Measurements from ENCODE around the gene PNPLA3. TPM values are rescaled to one million over a fixed set of nuclear protein-coding genes. Genes with fewer than 3 reads are reported as not detected.

Gene PNPLA3
- total RNA-seq, 2 donors from 2014 or later = 0.14 to 0.28 TPM

GRCh38 chr22:43885786-43886185, 37.8 kb upstream of the PNPLA3 start:
- no peak overlapping the region for H3K27ac ChIP-seq
- DNase-seq (ENCODE audit: low spot score) = no peak

DNA sequence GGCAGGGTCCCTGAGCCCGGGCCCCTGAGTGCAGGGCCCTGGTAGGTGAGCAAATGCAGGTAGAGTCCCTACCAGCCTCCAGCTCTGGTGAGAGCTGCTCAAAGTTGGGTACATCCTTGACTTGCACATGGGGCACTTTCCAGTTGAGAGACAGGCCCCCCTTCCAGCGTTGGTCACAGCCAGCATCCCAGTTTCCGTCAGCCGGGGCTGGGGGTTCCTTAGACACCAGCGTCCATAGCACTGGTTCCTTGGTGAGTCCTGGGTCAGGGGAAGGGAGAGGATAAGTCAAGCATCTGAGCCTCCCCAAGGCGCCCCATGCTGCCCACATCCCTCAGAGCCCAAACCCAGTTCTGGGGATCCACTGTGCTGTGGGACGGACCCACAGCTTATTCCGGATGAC, 37.4 kb upstream of the PNPLA3 start:
- intact Hi-C loops (cut with DNase I) = loop anchor here (10.0 kb wide), 1 partner anchor 501 kb away; no protein-coding TSS in a partner anchor
- TF ChIP-seq POLR2A (IDR thresholded peaks at IDR 0.05) = no peak
- TF ChIP-seq, protein P1, sequence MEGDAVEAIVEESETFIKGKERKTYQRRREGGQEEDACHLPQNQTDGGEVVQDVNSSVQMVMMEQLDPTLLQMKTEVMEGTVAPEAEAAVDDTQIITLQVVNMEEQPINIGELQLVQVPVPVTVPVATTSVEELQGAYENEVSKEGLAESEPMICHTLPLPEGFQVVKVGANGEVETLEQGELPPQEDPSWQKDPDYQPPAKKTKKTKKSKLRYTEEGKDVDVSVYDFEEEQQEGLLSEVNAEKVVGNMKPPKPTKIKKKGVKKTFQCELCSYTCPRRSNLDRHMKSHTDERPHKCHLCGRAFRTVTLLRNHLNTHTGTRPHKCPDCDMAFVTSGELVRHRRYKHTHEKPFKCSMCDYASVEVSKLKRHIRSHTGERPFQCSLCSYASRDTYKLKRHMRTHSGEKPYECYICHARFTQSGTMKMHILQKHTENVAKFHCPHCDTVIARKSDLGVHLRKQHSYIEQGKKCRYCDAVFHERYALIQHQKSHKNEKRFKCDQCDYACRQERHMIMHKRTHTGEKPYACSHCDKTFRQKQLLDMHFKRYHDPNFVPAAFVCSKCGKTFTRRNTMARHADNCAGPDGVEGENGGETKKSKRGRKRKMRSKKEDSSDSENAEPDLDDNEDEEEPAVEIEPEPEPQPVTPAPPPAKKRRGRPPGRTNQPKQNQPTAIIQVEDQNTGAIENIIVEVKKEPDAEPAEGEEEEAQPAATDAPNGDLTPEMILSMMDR (IDR thresholded peaks at IDR 0.05) = no peak
- TF ChIP-seq POLR2AphosphoS5 (IDR thresholded peaks at IDR 0.05) = no peak
- no peaks in the 10 kb centered on the region for H3K36me3 ChIP-seq
- 75% methylated on average over 8 of the region's 8 CpGs for WGBS
- no peaks in the 10 kb centered on the region for H3K4me1 ChIP-seq (replicated peaks)
- H3K27ac ChIP-seq = no peak overlapping the region
- DNase-seq (ENCODE audit: low spot score) = no peak
- H3K9me3 ChIP-seq = no peaks in the 10 kb centered on the region
- H3K27me3 ChIP-seq (replicated peaks; ENCODE audit: insufficient read depth) = peaks cover 21% of the 10 kb centered on the region
- no peak overlapping the region for H3K4me3 ChIP-seq

More at GRCh38 chr22:43885786-43886185, 37.8 kb upstream of the PNPLA3 start:
- WGBS = 91% methylated on average over 6 of the region's 6 CpGs
- H3K36me3 ChIP-seq = no peaks in the 10 kb centered on the region
- no peaks in the 10 kb centered on the region for H3K9me3 ChIP-seq
- TF ChIP-seq, protein P1 (IDR thresholded peaks at IDR 0.05) = no peak
- no peak for TF ChIP-seq POLR2A (IDR thresholded peaks at IDR 0.05)
- no peak for TF ChIP-seq POLR2AphosphoS5 (IDR thresholded peaks at IDR 0.05)
- intact Hi-C loops (cut with DNase I) = loop anchor here (10.0 kb wide), 1 partner anchor 501 kb away; no protein-coding TSS in a partner anchor
- H3K27me3 ChIP-seq (replicated peaks; ENCODE audit: insufficient read depth) = peaks cover 17% of the 10 kb centered on the region
- H3K4me3 ChIP-seq = no peak overlapping the region
- H3K4me1 ChIP-seq (replicated peaks) = no peaks in the 10 kb centered on the region

- intact Hi-C loops (cut with DNase I) = loop anchor here (10.0 kb wide), 1 partner anchor 503 kb away; no protein-coding TSS in a partner anchor
- peaks cover 5% of the 10 kb centered on the region for H3K4me1 ChIP-seq (replicated peaks)
- no peak overlapping the region for H3K27ac ChIP-seq
- TF ChIP-seq, protein P1 (IDR thresholded peaks at IDR 0.05) = no peak
- TF ChIP-seq POLR2A (IDR thresholded peaks at IDR 0.05) (no peak), POLR2AphosphoS5 (IDR thresholded peaks at IDR 0.05) (no peak)
- DNase-seq (ENCODE audit: low spot score) = no peak
- no peaks in the 10 kb centered on the region for H3K9me3 ChIP-seq
- H3K36me3 ChIP-seq = no peaks in the 10 kb centered on the region
- 80% methylated on average over 4 of the region's 4 CpGs for WGBS
- H3K4me3 ChIP-seq = no peak overlapping the region
- peaks cover 31% of the 10 kb centered on the region for H3K27me3 ChIP-seq (replicated peaks; ENCODE audit: insufficient read depth)
Measured at GRCh38 chr22:43887391-43887790, 36.2 kb upstream of the PNPLA3 start.

DNA sequence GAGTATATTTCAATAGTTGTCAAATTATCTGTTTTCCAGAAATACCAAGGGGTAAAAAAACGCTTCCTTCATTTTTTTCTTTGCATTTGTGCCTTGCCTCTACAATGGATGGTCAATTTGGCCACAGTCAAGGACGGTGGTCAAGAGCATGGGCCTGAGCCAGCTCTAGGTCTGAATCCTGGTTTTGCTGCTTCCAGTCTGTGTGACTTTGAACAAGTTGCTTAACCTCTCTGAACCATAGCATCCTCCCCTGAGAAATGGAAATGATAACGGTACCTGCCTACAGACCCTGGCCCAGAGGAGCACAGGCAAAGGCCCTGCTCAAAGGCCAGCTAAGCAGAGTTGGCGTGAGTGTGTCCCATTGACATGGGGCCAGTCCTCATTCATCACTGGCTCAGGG, 34.9 kb upstream of the PNPLA3 start:
- WGBS = 67% methylated on average over 4 of the region's 4 CpGs
- TF ChIP-seq POLR2AphosphoS5 (IDR thresholded peaks at IDR 0.05) (no peak), POLR2A (IDR thresholded peaks at IDR 0.05) (no peak)
- TF ChIP-seq, protein P1 (IDR thresholded peaks at IDR 0.05) = no peak
- intact Hi-C loops (cut with DNase I) = loop anchor here (10.0 kb wide), 1 partner anchor 504 kb away; no protein-coding TSS in a partner anchor
- Histone ChIP-seq H3K36me3 (no peaks in the 10 kb centered on the region), H3K4me3 (no peak overlapping the region), H3K27ac (no peak overlapping the region), H3K27me3 (replicated peaks; ENCODE audit: insufficient read depth) (peaks cover 31% of the 10 kb centered on the region), H3K4me1 (replicated peaks) (peaks cover 5% of the 10 kb centered on the region), H3K9me3 (no peaks in the 10 kb centered on the region)
- DNase-seq (ENCODE audit: low spot score) = no peak

DNA sequence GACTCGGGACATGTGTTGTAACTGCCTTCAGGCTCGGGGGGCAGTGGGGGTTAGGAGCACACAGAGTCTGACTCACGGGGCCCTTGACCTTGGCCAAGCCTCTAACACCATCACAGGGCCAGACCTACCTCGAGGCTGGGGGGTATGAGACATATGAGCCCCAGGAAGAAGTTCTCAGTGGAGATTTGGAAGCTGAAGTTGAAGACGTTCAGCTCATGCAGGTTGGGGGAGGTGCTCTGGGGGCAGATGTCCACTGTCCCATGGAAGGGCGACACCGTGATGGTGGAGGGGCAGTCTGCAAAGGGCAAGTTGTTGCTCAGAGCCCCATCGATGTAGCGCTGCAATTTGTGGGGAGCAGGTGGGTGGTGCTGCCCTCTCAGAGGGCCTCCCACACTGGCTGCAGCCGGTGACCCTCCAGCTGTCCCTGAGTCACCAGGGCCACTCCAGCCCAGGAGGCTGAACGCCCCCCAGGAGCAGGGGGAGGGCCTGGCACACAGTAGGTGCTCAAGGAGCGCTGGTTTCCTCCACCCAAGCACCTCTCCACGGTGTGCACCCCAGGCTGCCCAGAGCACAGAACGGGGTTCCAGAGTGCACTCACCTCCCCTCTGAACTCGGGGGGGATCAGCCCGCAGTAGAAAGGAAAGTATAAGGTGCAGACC, 34.3 kb upstream of the PNPLA3 start:
- WGBS = 77% methylated on average over 16 of the region's 16 CpGs
- H3K27me3 ChIP-seq (replicated peaks; ENCODE audit: insufficient read depth) = peaks cover 31% of the 10 kb centered on the region
- DNase-seq (ENCODE audit: low spot score) = no peak
- intact Hi-C loops (cut with DNase I) = loop anchor here (10.0 kb wide), 1 partner anchor 505 kb away; no protein-coding TSS in a partner anchor
- TF ChIP-seq, protein P1 (IDR thresholded peaks at IDR 0.05) = no peak
- TF ChIP-seq POLR2A (IDR thresholded peaks at IDR 0.05) = no peak
- TF ChIP-seq POLR2AphosphoS5 (IDR thresholded peaks at IDR 0.05) = no peak
- H3K9me3 ChIP-seq = no peaks in the 10 kb centered on the region
- no peak overlapping the region for H3K4me3 ChIP-seq
- H3K27ac ChIP-seq = no peak overlapping the region
- H3K36me3 ChIP-seq = no peaks in the 10 kb centered on the region
- peaks cover 5% of the 10 kb centered on the region for H3K4me1 ChIP-seq (replicated peaks)
